H1 (cell line): Measurements from ENCODE around the gene USE1. TPM values are rescaled to one million over a fixed set of nuclear protein-coding genes. Genes with fewer than 3 reads are reported as not detected.

ENCODE experiments used
- CTCF ChIA-PET: fragments of 300-600 bp; sonication (Branson Sonifier 250); formaldehyde crosslinking; loops from one replicate; lab custom pipeline; 2021; ENCODE audit not compliant: partially characterized antibody; lab: Charles Lee
- POLR2A ChIA-PET: fragments of 300-600 bp; sonication (Branson Sonifier 250); formaldehyde crosslinking; loops from one replicate; lab custom pipeline; 2021; ENCODE audit warnings: inconsistent platforms; ENCODE audit not compliant: partially characterized antibody; lab: Charles Lee
- DNase-seq, 2 experiments: peaks; one replicate each; pipeline versions ENCODE4 v3.0.0 to v3.0.0-alpha.2; 2010 to 2022; ENCODE audit warnings: low spot score in 2 of 2, low read depth in 1 of 2, mixed read lengths in 1 of 2
- FAIRE-seq: peaks from 2 replicates; lab custom pipeline; 2011; peaks lifted over from hg19 to GRCh38; lab: Jason Lieb, UNC
- H2AFZ ChIP-seq: 2 replicates; pipeline ENCODE4 v1.8.1; 2012; ENCODE audit warnings: low read length, inconsistent platforms
- H2AK5ac ChIP-seq: 2 replicates; pipeline ENCODE4 v1.6.1; 2013; ENCODE audit warnings: low read depth, low read length
- H2BK120ac ChIP-seq: replicated peaks from 2 replicates; pipeline ENCODE3; 2013; ENCODE audit warnings: low read depth, low read length, inconsistent platforms
- H2BK12ac ChIP-seq: 2 replicates; pipeline ENCODE4 v1.6.1; 2013; ENCODE audit warnings: low read depth, low read length
- H2BK15ac ChIP-seq: 2 replicates; pipeline ENCODE4 v1.6.1; 2013; ENCODE audit warnings: low read length
- H2BK20ac ChIP-seq: 2 replicates; pipeline ENCODE4 v1.6.1; 2013; ENCODE audit warnings: low read length
- H2BK5ac ChIP-seq: 2 replicates; pipeline ENCODE4 v1.6.1; 2013; ENCODE audit warnings: low read depth, low read length
- H3K14ac ChIP-seq: 2 replicates; pipeline ENCODE4 v1.6.1; 2013; ENCODE audit warnings: inconsistent platforms; ENCODE audit not compliant: insufficient read length
- H3K18ac ChIP-seq: 2 replicates; pipeline ENCODE4 v1.6.1; 2013; ENCODE audit warnings: low read length; ENCODE audit errors: extremely low read depth
- H3K23ac ChIP-seq: 2 replicates; pipeline ENCODE4 v1.6.1; 2013; ENCODE audit warnings: inconsistent platforms; ENCODE audit not compliant: insufficient read length
- H3K23me2 ChIP-seq: 2 replicates; pipeline ENCODE4 v1.6.1; 2013; ENCODE audit warnings: low read depth, low read length
- H3K27ac ChIP-seq: 2 replicates; pipeline ENCODE4 v1.6.1; 2011; ENCODE audit warnings: low read depth, low read length, inconsistent platforms
- H3K27me3 ChIP-seq, 4 experiments: replicated peaks in 1 of 4; 1 replicate in 1 of 4; 2 replicates in 3 of 4; pipeline versions ENCODE4 v1.6.1 to v1.8.1; 2011 to 2013; ENCODE audit warnings: low read length in 3 of 4, mild to moderate bottlenecking in 3 of 4, inconsistent platforms in 2 of 4, mixed read lengths in 2 of 4, moderate library complexity in 1 of 4; ENCODE audit not compliant: control insufficient read depth in 3 of 4, insufficient read depth in 3 of 4; ENCODE audit errors: extremely low read depth in 1 of 4
- H3K36me3 ChIP-seq, 4 experiments: 2 replicates each; pipeline versions ENCODE4 v1.6.1 to v1.8.1; 2011 to 2013; ENCODE audit warnings: mild to moderate bottlenecking in 4 of 4, low read length in 3 of 4, moderate library complexity in 2 of 4, control low read depth in 1 of 4, inconsistent platforms in 1 of 4; ENCODE audit not compliant: insufficient read depth in 4 of 4, control insufficient read depth in 2 of 4
- H3K4ac ChIP-seq: replicated peaks from 2 replicates; pipeline ENCODE3; 2013; ENCODE audit warnings: low read length, low read depth, mixed read lengths, inconsistent platforms; ENCODE audit not compliant: insufficient read length
- H3K4me1 ChIP-seq, 4 experiments: replicated peaks in 1 of 4; 1 replicate in 1 of 4; 2 replicates in 3 of 4; pipeline versions ENCODE4 v1.6.1 to v1.8.1; 2011 to 2013; ENCODE audit warnings: low read length in 3 of 4, inconsistent platforms in 2 of 4, mixed read lengths in 1 of 4; ENCODE audit not compliant: insufficient read depth in 4 of 4, control insufficient read depth in 3 of 4
- H3K4me2 ChIP-seq, 2 experiments: 2 replicates each; pipeline versions ENCODE4 v1.6.1 to v1.8.1; 2011 to 2013; ENCODE audit warnings: low read depth in 2 of 2, low read length in 2 of 2, control low read depth in 1 of 2, inconsistent platforms in 1 of 2, mild to moderate bottlenecking in 1 of 2; ENCODE audit not compliant: insufficient read depth in 1 of 2
- H3K4me3 ChIP-seq, 4 experiments: fragments of 200-600, 300-600 bp in 1 of 4; sonication (generic), shearing (Covaris generic), sonication (Bioruptor Twin) in 1 of 4; 2 replicates each; pipeline versions ENCODE4 v1.5.1 to v1.8.1; 2011 to 2016; ENCODE audit warnings: low read length in 4 of 4, low read depth in 3 of 4, control low read depth in 2 of 4, inconsistent platforms in 2 of 4, mild to moderate bottlenecking in 2 of 4, mixed read lengths in 1 of 4, moderate library complexity in 1 of 4; ENCODE audit not compliant: insufficient read depth in 2 of 4; ENCODE audit errors: extremely low read depth in 1 of 4
- H3K56ac ChIP-seq: replicated peaks from 2 replicates; pipeline ENCODE3; 2013; ENCODE audit warnings: low read depth, mild to moderate bottlenecking, mixed read lengths, low read length, inconsistent platforms; ENCODE audit not compliant: insufficient read length
- H3K79me1 ChIP-seq: 2 replicates; pipeline ENCODE4 v1.6.1; 2013; ENCODE audit warnings: low read depth, low read length, control low read depth
- H3K79me2 ChIP-seq, 2 experiments: 2 replicates each; pipeline versions ENCODE4 v1.6.1 to v1.8.1; 2012 to 2013; ENCODE audit warnings: low read length in 2 of 2, mild to moderate bottlenecking in 2 of 2, inconsistent platforms in 1 of 2; ENCODE audit not compliant: insufficient read depth in 2 of 2, control insufficient read depth in 1 of 2
- H3K9ac ChIP-seq, 4 experiments: replicated peaks in 1 of 4; 1 replicate in 1 of 4; 2 replicates in 3 of 4; pipeline versions ENCODE4 v1.6.1 to v1.8.1; 2011 to 2013; ENCODE audit warnings: low read depth in 3 of 4, low read length in 3 of 4, control low read depth in 2 of 4, mild to moderate bottlenecking in 2 of 4, moderate library complexity in 2 of 4, inconsistent platforms in 1 of 4; ENCODE audit errors: extremely low read depth in 1 of 4
- H3K9me3 ChIP-seq, 2 experiments: 2 replicates each; pipeline versions ENCODE4 v1.6.1 to v1.8.1; 2012 to 2013; ENCODE audit warnings: mild to moderate bottlenecking in 2 of 2, moderate library complexity in 2 of 2, control low read depth in 1 of 2, inconsistent platforms in 1 of 2, low read depth in 1 of 2, low read length in 1 of 2, mixed read lengths in 1 of 2; ENCODE audit not compliant: insufficient read depth in 2 of 2
- H4K20me1 ChIP-seq, 2 experiments: replicated peaks in 1 of 2; 2 replicates each; pipeline versions ENCODE3 to v1.8.1; 2011 to 2013; ENCODE audit warnings: inconsistent platforms in 2 of 2, low read length in 2 of 2, mild to moderate bottlenecking in 1 of 2; ENCODE audit not compliant: insufficient read depth in 2 of 2, control insufficient read depth in 1 of 2
- H4K5ac ChIP-seq: 2 replicates; pipeline ENCODE4 v1.6.1; 2013; ENCODE audit warnings: low read length, low read depth, mixed read lengths, inconsistent platforms; ENCODE audit not compliant: insufficient read length
- H4K8ac ChIP-seq: 2 replicates; pipeline ENCODE4 v1.8.0; 2013; ENCODE audit warnings: mild to moderate bottlenecking, moderate library complexity, low read length, inconsistent platforms; ENCODE audit not compliant: insufficient read depth; ENCODE audit errors: extremely low read depth
- H4K91ac ChIP-seq: replicated peaks from 2 replicates; pipeline ENCODE3; 2013; ENCODE audit warnings: low read length, mixed read lengths, inconsistent platforms; ENCODE audit not compliant: insufficient read length
- EZH2 ChIP-seq: fragments of 200-600 bp; sonication (generic); IDR thresholded peaks from 2 replicates; pipeline ENCODE4 v1.7.1; 2012; ENCODE audit warnings: low read depth, mild to moderate bottlenecking, moderate library complexity, low read length, inconsistent platforms; ENCODE audit not compliant: severe bottlenecking
- NRF1 ChIP-seq: IDR thresholded peaks from 2 replicates; pipeline ENCODE4 v1.6.1; 2011; ENCODE audit warnings: mild to moderate bottlenecking, low read depth, low read length, improper control_type of control experiment
- RXRA ChIP-seq: IDR thresholded peaks from 2 replicates; pipeline ENCODE4 v1.6.1; 2011; ENCODE audit warnings: low read depth, mild to moderate bottlenecking, low read length, moderate library complexity; ENCODE audit not compliant: insufficient read depth
- WGBS, 2 experiments: shearing (Covaris generic) in 1 of 2; methylation state at CpG; one replicate each; pipeline versions ENCODE4 v1.1.6 to v1.1.7; 2013 to 2015; ENCODE audit warnings: low lambda C conversion rate in 2 of 2, mixed read lengths in 2 of 2, inconsistent platforms in 1 of 2, low coverage in 1 of 2, missing lambda C conversion rate in 1 of 2; ENCODE audit not compliant: insufficient replicate concordance in 2 of 2, insufficient coverage in 1 of 2, insufficient read length in 1 of 2; ENCODE audit errors: extremely low coverage in 1 of 2, missing lambda C conversion rate in 1 of 2; 5-methylcytosine and 5-hydroxymethylcytosine counted together
- polyA plus RNA-seq, 7 experiments: library from polyadenylated mRNA; depleted of rRNA in 3 of 7; stranded (reverse) in 5 of 7; unstranded in 2 of 7; fragments of >200 nt in 5 of 7; fragments of 200-250 nt in 2 of 7; gene quantifications; 1 replicate in 5 of 7; 2 replicates in 1 of 7; 4 replicates in 1 of 7; pipeline versions ENCODE4 v1.2.1 to v1.2.3, GENCODE V29; 2011 to 2013; ENCODE audit warnings: missing spikeins in 2 of 7, mixed read lengths in 2 of 7
- total RNA-seq: library from RNA; stranded (reverse); fragmentation: NEBNext Ultra II Directional; extraction: Animal tissue kit (Norgen Biotek cat#: 25700); gene quantifications from 2 replicates; pipeline ENCODE4 v1.2.1, GENCODE V29; 2021
- TF ChIP-seq, protein P1 (sequence below): IDR thresholded peaks from 2 replicates; pipeline ENCODE4 v1.6.1; 2012; ENCODE audit warnings: inconsistent platforms

Gene USE1
- total and polyA plus RNA-seq, 2 of the 8 experiments (the other 6 are each of a cell fraction or from before 2014, with no cell fraction given) = 8.7 to 13.9 TPM

DNA sequence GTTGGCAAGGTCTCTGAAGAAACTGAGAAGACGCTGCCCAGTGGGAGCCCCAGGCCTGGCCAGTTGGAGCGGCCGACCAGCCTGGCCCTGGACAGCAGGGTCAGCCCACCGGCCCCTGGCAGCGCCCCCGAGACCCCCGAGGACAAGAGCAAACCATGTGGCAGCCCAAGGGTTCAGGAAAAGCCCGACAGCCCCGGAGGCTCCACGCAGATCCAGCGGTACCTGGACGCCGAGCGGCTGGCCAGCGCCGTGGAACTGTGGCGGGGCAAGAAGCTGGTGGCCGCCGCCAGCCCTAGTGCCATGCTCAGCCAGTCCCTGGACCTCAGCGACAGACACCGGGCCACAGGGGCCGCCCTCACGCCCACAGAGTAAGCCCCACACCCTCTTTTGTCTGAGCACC lies 20.1 kb upstream of the USE1 start:
- no peak overlapping the region for H2AK5ac ChIP-seq
- FAIRE-seq (no peak), DNase-seq (no peak)
- H3K23me2 ChIP-seq = peaks cover 2% of the 10 kb centered on the region; the same call in 1 of the 2 replicates
- no peaks in the 10 kb centered on the region for H3K9me3 ChIP-seq
- H2AFZ ChIP-seq = no peak overlapping the region
- H2BK5ac ChIP-seq = no peak overlapping the region
- H3K4me2 ChIP-seq = no peak overlapping the region
- H3K27me3 ChIP-seq = no peaks in the 10 kb centered on the region
- H3K4me3 ChIP-seq = no peak overlapping the region
- CTCF ChIA-PET = no interaction called here
- peaks cover 3 to 5% of the 10 kb centered on the region in 2 experiments for H4K20me1 ChIP-seq
- H2BK120ac ChIP-seq = no peak overlapping the region
- TF ChIP-seq, protein P1, sequence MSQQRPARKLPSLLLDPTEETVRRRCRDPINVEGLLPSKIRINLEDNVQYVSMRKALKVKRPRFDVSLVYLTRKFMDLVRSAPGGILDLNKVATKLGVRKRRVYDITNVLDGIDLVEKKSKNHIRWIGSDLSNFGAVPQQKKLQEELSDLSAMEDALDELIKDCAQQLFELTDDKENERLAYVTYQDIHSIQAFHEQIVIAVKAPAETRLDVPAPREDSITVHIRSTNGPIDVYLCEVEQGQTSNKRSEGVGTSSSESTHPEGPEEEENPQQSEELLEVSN = no peak
- no peak for TF ChIP-seq NRF1
- TF ChIP-seq EZH2 = no peak
- no peak for TF ChIP-seq RXRA
- H3K4me1 ChIP-seq = no peaks in the 10 kb centered on the region; a peak in 2 of 7 replicates
- no peak overlapping the region for H4K91ac ChIP-seq
- no peak overlapping the region for H3K23ac ChIP-seq
- 96% methylated on average over 23 of the region's 23 CpGs; no CpG with 5 or more reads in 1 of the 2 experiments for WGBS, 2 experiments
- no peak overlapping the region for H3K18ac ChIP-seq
- no peak overlapping the region for H3K4ac ChIP-seq
- peaks cover 13 to 36% (median 20%) of the 10 kb centered on the region in 4 experiments for H3K36me3 ChIP-seq
- H3K14ac ChIP-seq = no peak overlapping the region
- no peak overlapping the region for H2BK20ac ChIP-seq
- no peak overlapping the region for H3K27ac ChIP-seq
- H3K56ac ChIP-seq = no peak overlapping the region
- H3K79me2 ChIP-seq = no peaks in the 10 kb centered on the region
- POLR2A ChIA-PET = interaction anchor here (1.5 kb wide), 1 partner anchor 14 kb away, joined by 5 read pairs; no protein-coding TSS in a partner anchor
- no peak overlapping the region for H2BK12ac ChIP-seq
- H3K79me1 ChIP-seq = no peaks in the 10 kb centered on the region
- no peak overlapping the region for H4K8ac ChIP-seq
- H3K9ac ChIP-seq = no peak overlapping the region
- no peak overlapping the region for H2BK15ac ChIP-seq
- no peak overlapping the region for H4K5ac ChIP-seq
